ENCODE data around the gene SEC22A.

DNA sequence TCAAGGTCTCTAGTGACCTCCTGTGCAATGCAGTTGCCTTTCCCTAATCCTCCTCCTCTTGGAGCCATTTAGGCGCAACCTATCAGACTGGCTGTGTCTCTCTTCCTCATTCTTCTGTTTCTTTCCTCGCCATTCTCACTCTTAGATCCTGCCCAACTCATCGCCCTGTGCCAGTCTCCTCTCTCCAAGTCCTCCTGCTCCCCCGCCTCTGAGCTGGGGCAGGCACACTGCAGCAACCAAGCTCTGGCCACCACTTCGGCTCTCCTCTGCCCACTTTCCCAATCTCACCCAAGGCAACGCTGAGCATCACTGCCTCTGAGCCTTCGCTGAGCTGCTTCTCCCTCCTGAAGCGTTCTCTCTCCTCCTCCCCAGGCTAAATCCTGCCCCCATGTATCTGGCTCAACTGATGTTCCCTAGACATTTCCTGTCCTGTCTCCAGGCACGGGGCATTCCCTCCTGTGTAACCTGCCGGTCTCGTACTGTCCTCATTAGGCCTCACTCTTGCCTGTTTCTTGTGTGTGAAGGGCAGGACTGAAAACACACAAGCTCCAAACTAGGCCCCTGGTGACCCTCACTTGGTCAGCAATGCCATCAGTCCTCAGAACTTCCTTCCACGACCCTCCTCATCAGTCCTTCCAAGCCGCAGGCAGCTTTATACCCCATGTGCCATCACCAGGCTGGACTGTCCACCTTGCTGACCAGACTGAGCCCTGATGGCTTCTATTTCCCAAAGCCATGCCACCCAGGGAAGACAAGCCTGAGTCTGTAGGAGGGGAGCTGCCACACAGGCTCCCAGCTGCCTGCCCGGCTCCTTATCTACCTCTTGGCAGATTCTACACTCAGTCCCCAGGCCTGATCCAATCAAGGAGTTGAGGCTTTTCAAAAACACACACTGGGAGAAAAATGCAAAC lies 85.6 kb downstream of the SEC22A start:
- TF ChIP-seq, protein P1, sequence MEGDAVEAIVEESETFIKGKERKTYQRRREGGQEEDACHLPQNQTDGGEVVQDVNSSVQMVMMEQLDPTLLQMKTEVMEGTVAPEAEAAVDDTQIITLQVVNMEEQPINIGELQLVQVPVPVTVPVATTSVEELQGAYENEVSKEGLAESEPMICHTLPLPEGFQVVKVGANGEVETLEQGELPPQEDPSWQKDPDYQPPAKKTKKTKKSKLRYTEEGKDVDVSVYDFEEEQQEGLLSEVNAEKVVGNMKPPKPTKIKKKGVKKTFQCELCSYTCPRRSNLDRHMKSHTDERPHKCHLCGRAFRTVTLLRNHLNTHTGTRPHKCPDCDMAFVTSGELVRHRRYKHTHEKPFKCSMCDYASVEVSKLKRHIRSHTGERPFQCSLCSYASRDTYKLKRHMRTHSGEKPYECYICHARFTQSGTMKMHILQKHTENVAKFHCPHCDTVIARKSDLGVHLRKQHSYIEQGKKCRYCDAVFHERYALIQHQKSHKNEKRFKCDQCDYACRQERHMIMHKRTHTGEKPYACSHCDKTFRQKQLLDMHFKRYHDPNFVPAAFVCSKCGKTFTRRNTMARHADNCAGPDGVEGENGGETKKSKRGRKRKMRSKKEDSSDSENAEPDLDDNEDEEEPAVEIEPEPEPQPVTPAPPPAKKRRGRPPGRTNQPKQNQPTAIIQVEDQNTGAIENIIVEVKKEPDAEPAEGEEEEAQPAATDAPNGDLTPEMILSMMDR (IDR thresholded peaks at IDR 0.05) = no peak
- no peak for TF ChIP-seq POLR2AphosphoS5 (IDR thresholded peaks at IDR 0.05; ENCODE audit: insufficient read depth in 1 of 2, low read depth in 1 of 2)
